Activated T-cell treated with anti-CD3 and anti-CD28 coated beads for 4 hours (primary cell): ENCODE data around the gene PJVK.
"Not testable (repeated sequence)": the region's sequence is repeated elsewhere in the genome, so short reads cannot be mapped to it uniquely, and the experiment has no call there.

Source experiments
- DNase-seq: peaks from one replicate; pipeline ENCODE4 v3.0.0-alpha.2; 2020

Gene PJVK

DNA sequence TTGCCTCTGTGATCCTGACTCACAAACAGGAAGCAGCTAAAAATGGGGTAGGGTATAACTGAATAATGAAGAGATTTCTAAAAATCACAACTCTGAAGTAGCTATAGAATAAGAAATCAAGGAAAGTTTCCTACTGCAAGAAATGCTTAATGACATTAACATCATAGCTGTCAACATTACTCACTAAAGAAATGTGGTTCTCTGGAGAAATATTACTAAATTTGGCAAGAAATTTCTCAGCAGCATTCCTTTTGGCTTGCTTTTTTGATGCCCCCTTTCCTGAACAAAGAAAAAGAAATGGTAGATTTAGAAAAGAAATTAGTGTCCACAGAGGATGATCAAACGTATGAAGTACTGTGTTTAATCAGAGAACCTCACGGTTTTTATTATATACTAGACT lies 9.8 kb upstream of the PJVK start:
- no peak for DNase-seq

DNA sequence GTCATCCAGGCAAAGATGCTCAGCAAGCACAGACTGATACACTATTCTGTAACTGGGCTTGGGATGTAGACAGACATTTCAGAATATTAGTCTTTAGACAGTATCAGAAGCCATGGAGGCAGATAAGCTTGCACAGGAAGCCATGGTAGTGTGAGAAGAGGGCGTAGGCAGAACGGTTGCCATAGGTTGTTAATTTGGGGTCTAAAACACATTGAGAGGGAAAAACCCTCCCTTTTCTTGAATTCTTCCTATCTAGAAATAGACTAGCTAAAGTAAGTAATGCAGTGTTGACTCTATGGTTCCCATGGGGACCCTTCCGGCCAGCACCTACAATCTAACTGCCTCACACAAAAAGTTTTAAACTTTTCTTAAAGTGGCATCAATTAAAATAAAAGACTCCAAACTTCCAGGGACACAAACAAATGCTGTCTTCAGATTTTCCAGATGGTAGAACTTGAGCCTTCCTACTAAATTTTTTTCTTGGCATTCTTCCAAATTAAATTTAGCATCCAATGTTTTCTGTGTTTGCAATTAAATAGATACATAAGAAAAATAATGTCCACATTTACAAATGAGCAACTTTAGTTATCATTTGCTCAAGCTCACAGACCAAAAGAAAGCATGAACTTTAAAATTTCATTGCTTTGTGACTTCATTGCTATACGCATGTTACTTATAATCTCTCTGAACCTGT lies 2.1 kb upstream of the PJVK start:
- no peak for DNase-seq

DNA sequence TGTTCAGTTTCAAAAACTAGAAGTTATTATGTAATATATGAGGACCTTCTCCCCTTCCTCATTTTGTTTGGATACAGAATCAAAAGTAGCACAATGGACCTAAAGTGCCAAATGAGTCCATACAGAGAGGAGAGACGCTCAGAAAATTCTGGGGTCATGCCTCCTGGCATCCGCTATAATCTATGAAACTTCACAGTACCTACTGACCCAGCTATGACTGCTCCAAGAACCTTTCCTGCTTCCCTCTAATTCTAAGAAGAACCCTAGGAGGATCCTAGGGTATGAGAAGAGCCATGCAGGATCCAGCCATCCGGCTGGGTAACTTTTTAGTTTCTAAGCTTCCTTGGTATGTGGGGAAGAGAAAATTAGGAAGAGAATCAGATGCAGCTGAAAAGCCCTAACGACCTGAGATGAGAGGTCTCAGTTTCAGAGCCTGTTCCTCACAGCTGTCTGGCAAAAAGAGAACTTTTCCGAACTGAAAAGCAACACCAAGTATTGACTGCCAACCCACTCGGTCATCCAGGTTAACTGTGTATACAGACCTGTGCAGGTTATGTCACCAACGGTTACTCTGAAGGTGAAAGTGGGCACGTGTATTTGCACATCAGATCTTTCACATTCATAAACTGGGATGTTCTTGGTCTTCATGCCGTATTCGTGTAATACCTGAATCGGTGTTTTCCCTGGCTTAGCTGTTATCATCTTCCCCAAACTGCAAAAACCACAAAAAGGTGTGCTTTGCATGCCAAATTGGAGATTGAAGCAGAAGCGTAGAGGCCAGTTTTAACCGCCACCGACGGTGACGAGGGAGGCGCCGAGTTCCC lies 1.3 kb upstream of the PJVK start:
- no peak for DNase-seq

DNA sequence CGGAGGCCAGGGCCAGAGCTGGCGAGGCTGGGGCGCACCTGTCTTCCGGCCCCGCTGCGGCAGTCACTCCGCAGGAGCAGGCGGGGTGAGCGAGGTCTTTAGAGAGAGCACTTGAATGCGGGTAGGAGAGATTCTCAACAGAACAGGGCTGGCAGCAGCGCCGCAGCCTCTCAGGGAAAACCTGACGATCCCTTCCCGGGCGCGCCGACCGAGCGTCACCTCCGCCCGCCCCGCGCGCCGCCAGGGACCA lies 729 bp upstream of the PJVK start:
- no peak for DNase-seq

DNA sequence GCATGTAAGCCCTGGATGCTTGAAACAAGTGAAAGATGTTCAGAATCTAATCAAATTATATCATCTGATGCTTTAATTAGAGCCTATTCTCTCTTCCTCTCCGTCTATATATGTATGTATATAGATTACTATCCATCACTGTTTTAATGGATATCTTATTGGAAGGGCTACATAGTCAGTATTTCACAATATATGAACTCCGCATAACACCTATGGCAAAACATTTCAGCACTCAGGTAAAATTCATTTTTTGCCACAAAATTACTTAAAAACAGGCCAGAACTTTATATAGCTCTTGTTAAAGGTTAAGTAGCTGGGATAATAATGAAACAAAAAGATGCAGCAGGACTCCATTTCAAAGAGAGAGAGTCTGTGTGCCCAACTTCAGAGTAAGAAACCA lies 1.2 kb downstream of the PJVK start:
- DNase-seq: no peak

DNA sequence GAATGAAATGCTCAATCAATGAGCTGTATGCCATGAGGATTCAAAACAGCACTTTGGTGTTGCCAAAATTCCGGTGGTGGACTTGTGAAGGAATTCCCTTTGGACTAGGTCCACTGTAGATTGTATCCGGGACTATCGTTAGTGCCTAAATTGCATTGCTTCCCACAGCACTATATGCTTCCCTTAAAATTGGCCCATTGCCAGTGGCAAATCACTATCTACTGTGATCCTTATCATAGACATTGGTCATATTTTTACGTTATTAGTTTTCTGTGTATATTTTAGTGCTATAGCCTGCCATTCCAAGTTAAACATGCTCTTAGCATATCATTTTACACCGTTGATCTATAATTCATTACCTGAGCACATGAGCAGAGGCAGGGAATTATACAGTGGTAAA lies 1.7 kb downstream of the PJVK start:
- no peak for DNase-seq

DNA sequence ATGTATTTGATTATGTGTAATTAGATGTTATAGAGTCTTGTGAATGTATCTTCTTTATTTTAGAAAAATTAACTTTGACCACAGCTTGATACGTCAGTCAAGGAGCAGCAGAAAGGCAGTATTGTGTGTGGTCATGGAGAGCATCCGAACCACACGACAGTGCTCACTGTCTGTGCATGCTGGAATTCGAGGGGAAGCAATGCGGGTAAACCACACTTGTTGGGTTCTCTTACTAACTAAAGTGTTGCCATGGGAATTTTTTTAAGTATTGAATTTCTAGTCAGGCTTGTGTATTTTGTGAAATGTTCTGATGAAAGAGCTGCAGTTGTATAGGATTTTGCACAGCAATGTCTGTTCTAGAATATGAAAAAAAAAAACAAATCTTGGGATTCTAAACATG lies 4.8 kb downstream of the PJVK start:
- DNase-seq: no peak

DNA sequence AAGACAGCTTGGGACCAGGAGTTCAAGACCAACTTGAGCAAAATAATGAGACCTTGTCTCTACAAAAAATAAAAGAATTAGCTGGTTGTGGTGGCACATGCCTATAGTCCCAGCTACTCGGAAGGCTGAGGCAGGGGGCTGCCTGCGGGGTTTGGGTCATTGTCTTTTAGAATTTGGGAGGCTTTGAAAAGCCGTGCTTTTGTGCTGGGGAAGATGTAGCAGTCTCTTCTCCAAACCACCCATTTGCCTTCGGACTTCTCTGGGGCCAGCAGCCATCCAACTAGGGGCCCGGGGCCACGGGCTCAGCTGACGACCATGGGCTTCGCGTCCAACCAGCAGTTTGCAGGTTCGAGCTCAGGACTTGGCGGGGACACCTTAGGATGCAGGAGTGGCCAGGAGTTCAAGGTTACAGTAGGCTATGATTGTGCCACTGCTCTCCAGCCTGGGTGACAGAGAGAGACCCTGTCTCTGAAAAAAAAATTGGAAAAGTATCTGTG lies 6.3 kb downstream of the PJVK start:
- DNase-seq: no peak

DNA sequence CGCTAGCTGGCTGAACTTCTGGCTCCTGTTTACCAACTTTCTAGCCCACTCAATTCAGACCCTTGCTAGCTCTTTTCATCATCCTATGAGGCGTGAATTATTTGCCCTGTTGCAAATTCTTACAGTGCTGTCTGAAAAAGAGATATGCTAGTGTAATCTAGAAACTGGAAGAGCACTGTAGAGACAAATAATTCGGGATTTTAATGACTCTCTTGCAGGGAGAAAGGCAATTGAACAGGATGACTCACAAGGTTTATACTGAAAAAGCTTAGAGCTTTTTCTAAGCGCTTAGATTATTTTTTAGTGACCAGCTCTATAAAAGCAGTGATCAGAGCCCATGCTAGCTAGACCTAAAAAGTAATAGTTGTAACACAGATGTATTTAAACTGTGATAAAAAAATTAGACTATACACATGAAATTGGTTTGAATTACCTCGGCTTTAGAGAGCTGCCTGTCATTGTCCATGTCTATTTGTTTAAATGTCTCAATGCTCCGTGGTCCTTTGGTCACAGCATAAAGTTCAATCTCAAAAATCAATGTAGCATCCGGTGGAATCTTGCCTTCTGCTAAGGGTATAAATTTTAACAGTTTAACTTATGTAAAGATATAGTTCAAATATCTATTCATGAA lies 18.2 kb downstream of the PJVK start:
- DNase-seq: no peak

DNA sequence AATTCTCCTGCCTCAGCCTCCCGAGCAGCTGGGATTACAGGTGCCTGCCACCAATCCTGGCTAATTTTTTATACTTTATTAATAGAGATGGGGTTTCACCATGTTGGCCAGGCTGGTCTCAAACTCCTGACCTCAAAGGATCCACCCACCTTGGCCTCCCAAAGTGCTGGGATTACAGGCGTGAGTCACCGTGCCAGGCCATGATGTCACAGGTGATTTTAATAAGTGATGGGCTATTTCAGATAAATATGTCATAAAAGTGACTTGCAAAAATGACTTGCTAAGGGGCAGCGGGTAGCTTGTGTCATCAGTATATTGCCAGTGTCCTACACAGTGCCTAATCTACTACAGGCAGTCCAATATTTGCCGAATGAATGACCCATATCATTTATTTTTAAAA lies 20.1 kb downstream of the PJVK start:
- not testable (repeated sequence) for DNase-seq

DNA sequence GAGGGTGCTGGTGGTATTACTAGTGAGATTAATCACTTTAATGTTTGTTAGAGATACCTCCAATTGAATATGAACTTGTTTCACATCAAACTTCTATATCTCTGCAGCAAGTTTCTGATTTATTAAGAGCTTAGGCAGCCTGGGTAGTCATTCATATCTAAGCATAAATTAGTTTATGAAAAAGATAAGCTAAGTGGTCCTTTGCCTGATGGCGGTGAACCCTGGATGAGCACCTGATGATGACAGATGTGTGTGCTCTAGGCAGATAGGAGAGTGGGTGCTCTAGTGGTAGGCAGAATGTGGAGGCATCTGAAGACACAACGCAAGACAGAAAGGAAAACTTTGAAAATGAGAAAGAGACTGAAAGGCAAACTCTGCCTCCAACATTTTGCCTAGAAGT lies 22.2 kb downstream of the PJVK start:
- no peak for DNase-seq

DNA sequence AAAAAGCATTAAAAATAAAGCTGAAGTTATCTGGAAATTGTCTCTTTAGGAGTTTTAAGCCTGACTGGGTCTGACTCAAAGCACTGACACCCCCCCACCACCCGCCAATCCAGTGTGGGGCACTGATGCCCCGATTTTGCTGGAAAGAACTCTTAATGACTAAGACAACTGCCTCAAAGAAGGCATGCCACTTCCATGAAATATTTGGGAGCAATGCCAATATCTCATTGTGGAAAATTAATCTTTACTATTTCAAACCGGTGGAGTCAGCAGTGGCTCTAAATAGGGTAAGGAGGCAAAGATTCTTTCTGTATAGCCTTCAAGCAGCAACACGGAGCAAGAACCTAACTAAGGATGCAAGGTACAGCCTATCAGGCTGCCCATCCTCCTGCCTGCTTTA lies 22.8 kb downstream of the PJVK start:
- DNase-seq: no peak

DNA sequence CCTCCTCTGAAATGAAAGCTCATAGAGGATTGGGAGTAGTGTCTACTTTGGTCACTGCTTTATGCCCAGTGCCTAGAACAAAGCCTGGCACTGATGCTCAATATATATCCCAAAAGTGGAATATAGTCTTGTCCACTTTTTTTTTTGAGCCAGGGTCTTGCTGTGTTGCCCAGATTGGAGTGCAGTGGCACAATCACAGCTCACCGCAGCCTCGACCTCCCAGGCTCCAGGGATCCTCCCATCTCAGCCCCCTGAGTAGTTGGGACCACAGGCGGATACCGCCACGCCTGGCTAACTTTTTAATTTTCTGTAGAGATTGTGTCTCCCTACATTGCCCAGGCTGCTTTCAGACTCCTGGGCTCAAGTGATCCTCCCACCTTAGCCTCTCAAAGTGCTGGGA lies 23.4 kb downstream of the PJVK start:
- no peak for DNase-seq

DNA sequence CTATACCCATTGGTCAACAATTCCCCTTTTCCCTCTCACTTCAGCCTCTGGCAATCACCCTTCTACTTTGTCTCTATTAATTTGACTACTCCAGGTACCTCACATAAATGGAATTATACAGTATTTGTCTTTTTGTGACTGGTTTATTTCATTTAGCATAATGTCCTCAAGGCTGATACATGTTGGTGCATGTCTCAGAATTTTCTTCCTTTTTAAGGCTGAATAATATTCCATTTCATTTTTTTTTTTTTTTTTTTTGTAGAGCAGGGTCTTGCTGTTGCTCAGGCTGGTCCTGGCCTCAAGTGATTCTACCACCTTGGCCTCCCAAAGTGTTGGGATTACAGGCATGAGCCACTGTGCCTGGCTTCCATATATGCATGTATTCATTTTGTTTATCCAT lies 25.3 kb downstream of the PJVK start:
- no peak for DNase-seq

DNA sequence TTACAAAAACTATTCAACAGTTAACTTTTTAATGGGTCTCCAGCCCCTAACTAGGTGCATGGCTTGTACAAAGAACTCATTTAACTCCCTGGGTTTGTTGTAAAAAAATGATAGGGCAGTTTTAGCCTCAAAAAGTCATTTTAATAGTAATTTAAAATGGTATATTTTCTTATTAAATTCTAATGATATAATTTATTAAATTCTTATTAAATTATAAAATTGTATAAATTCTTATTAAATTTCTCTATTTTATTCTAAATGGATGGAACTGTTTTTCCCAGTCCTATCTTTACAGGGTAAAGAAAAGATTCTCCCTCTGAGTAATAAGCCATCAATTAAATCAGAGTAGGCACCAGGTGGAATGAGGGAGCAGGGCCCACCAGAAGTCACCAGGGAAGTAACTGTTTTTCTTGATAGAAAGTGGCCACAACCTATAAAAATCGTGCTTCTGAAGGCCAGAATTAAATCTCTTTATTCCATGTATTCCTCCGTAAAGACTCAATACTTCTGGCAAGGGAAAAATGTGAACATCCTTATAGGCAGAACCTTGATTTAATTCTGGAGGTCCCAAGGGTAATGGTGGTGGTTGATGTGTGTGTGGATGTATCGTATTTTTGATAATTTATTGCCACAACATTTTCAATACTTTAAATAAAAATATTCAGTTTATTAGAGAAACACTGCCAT lies 26.4 kb downstream of the PJVK start:
- DNase-seq: no peak

DNA sequence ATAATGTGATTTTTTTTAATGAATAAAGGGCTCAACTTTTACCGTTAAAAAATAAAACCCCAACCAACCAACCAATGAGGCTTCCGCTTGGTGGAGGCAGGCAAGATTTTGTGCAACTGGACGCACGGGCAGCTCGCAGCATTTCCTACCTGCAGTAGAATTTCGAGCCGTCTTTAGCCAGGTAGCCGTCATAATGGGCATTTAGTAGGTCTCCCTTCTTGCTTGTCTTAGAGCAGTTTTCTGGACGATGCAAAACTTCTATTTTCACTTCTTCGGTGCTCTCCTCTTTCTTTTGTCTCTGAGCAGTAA lies 26.9 kb downstream of the PJVK start:
- no peak for DNase-seq

DNA sequence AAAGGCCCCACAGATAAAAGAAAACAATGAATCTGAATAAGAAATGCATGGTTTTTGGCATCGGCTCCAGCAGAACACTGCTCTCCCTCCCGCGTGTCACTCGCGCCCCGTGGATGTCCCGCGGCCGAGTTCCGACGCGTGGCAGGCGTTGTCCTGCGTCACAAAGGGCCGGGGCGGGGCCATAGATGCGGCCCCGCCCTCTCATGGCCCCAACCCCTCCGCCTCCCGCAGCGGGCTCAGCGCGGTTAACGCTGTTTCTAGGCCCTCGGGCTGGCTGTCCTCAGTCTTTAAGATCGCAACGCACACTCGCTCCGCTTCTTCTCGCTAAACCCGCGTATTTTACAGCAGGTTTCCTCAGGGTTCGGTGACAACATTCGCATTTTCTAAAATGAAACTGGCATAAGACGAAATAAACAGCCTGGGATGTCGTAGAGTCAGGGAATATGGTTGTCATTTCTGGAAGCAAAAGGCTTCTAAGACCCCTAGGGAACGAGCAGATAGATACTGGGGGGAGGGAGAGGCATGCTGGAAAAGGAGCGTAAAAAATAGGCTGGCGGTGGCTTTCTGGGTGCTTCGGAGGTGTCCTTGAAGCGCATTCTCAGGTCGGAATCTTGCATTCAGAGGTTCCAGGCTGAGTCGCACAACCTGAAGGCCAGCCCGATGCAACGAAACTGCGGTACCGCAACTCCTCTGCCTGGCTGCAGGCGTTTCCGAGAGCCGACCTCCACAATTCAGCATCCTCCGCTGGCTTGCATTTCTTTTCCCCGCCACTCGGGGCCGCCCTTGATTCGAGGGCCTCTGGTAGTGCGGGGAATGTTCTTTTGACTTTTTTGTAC lies 27.5 kb downstream of the PJVK start, which contains the start of gene FKBP7:
Gene FKBP7 (minus strand): TSS at position 162 of the 836 bp plus-strand sequence. CDS start 101 bp downstream, at position 61.
- peak; percentile 75 for DNase-seq

DNA sequence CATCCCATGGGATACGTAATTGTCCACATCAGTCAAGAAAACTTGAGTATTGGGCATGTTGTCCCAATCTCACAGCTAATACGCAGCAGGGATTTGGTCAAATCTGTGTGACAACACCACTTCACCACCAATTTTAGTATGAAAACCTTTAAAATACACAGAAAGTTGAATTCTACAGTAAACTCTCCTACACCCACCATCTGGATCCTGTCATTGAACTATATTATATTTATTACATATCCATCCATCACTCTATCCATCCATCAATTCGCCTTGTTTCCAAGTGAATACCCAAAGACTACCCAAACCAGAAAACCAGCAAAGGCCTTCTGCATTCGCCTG lies 28.1 kb downstream of the PJVK start:
- DNase-seq: no peak

DNA sequence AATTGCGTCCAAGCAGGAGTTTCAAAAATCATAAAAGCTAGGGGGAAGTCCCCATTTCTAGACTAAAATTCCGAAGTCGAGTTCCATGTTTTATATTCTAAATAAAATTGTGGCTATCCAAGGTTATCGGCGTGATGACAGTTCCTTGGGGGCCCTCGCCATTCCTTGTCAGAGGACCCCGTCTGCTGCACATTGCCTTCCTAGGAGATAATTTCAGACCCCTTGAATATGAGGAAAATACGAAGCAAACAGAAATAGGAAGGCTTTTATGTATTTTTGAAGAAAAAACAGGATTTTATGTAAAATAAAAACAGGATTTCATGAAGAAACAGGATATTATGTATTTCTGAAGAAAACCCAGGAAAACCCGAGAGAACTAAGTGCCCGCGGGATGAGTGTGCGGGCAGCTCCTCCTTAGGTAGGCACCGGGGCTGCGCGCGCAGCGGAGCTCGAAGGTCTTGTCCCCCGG lies 28.6 kb downstream of the PJVK start:
- no peak for DNase-seq

DNA sequence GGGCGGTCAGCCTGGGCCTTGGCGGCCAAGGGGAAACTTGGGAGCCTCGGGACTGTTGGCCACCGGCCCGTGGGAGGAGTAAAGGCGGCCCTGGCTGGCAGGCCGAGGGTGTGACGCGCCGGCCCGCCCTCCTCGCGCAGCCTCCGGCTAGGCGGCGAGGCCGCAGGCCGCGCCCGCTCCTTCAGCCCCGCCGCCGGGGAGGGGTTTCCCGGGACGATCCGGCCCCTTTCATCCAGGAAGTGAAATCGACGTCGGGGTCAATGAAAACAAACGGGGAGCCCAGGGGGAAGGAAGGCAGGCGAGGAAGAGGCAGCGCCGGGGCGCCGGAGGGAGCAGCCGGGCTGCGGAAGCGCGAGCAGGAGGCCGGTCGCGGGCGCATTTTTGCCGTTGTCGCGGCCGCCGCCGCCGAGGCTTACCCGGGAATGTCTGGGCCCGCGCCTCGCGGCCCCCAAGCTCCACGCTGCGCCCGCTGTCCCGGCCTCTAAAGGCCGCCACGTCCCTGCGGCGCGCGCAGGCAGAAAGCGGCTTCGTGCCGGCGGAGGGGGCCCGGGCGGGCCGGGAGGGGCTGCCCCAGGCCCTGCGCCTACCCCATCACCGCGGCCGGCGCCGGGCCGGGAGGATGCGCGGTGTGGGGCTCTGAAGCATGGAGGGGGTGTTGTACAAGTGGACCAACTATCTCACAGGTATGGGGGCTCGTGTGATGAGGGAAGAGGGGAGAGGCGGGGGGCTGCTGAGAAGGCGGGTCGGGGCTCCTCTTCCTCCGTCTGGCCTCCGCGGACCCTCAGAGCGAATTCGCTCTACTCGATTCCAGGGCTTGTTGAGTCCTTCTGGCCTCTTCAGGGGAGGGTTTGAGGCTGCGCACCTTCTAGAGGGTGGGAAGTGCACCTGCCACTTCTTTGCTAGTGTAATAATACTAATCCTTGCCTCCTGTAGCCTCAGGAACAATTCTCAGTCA lies 29.3 kb downstream of the PJVK start, which contains the start of gene PLEKHA3:
Gene PLEKHA3 (plus strand): TSS at position 231 of the 955 bp plus-strand sequence. CDS start 413 bp downstream, at position 644.
- DNase-seq: peak; percentile 51

DNA sequence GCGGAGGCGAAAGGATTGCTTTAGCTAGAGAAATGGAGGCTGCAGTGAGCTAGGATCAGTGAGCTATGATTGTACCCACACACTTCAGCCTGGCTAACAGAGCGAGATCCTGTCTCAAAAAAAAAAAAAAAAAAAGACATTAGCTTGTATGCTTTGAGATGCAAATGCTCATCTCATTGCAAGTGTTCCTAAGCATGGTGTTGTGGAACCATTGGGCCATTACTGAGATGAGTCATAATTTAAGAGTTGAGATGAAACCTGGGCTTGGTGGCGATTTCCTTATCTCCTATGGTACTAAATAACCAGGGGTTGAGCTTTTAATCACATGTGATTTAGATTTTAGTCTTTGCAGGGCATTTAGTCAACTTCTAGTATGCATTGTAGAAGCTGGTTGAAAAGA lies 31.3 kb downstream of the PJVK start:
- DNase-seq: no peak
